Mesendoderm (in vitro differentiated cells): ENCODE data around the gene CYP4V2.
"Not testable (repeated sequence)": the region's sequence is repeated elsewhere in the genome, so short reads cannot be mapped to it uniquely, and the experiment has no call there.

Experiments
- DNase-seq: peaks from one replicate; pipeline ENCODE4 v3.0.0; 2013
- H2AK5ac ChIP-seq: 2 replicates; pipeline ENCODE4 v1.6.1; 2013; ENCODE audit warnings: low read length, inconsistent platforms
- H2BK120ac ChIP-seq: 2 replicates; pipeline ENCODE4 v1.6.1; 2013; ENCODE audit warnings: low read depth, mild to moderate bottlenecking, low read length, moderate library complexity, mixed read lengths
- H2BK15ac ChIP-seq: replicated peaks from 2 replicates; pipeline ENCODE4 v1.6.1; 2013; ENCODE audit warnings: low read depth, mild to moderate bottlenecking, moderate library complexity
- H2BK5ac ChIP-seq: 2 replicates; pipeline ENCODE4 v1.6.1; 2013; ENCODE audit warnings: low read length, inconsistent platforms
- H3K18ac ChIP-seq: 2 replicates; pipeline ENCODE4 v1.6.1; 2013; ENCODE audit warnings: mild to moderate bottlenecking, low read length, mixed read lengths
- H3K23ac ChIP-seq: one replicate; pipeline ENCODE4 v1.6.1; 2013; ENCODE audit warnings: low read length
- H3K27ac ChIP-seq: 2 replicates; pipeline ENCODE4 v1.5.1; 2013; ENCODE audit warnings: low read depth, mild to moderate bottlenecking, inconsistent platforms, low read length, moderate library complexity
- H3K27me3 ChIP-seq: 2 replicates; pipeline ENCODE4 v1.6.1; 2013; ENCODE audit warnings: low read length, control low read depth, mild to moderate bottlenecking, inconsistent platforms; ENCODE audit not compliant: insufficient read depth, poor library complexity
- H3K36me3 ChIP-seq: 2 replicates; pipeline ENCODE4 v1.6.1; 2013; ENCODE audit warnings: low read length, inconsistent platforms; ENCODE audit not compliant: control insufficient read depth, insufficient read depth
- H3K4ac ChIP-seq: one replicate; pipeline ENCODE4 v1.6.1; 2013; ENCODE audit warnings: low read depth, mild to moderate bottlenecking, low read length, moderate library complexity
- H3K4me1 ChIP-seq: 2 replicates; pipeline ENCODE4 v1.6.1; 2013; ENCODE audit warnings: low read depth, low read length, inconsistent platforms; ENCODE audit not compliant: control insufficient read depth
- H3K4me2 ChIP-seq: 2 replicates; pipeline ENCODE4 v1.6.1; 2013; ENCODE audit warnings: low read length
- H3K4me3 ChIP-seq: 2 replicates; pipeline ENCODE4 v1.5.1; 2013; ENCODE audit warnings: mild to moderate bottlenecking, low read length
- H3K56ac ChIP-seq: one replicate; pipeline ENCODE4 v1.6.1; 2013; ENCODE audit warnings: low read length
- H3K79me1 ChIP-seq: 2 replicates; pipeline ENCODE4 v1.6.1; 2013; ENCODE audit warnings: low read length, inconsistent platforms
- H3K79me2 ChIP-seq: 2 replicates; pipeline ENCODE4 v1.6.1; 2013; ENCODE audit warnings: mild to moderate bottlenecking, low read length; ENCODE audit not compliant: control insufficient read depth, insufficient read depth
- H3K9ac ChIP-seq: 2 replicates; pipeline ENCODE4 v1.6.1; 2013; ENCODE audit warnings: low read length, inconsistent platforms
- H4K5ac ChIP-seq: one replicate; pipeline ENCODE4 v1.6.1; 2013; ENCODE audit warnings: low read length
- H4K8ac ChIP-seq: one replicate; pipeline ENCODE4 v1.6.1; 2013; ENCODE audit warnings: low read depth, mild to moderate bottlenecking, control low read depth, low read length, moderate library complexity
- WGBS: extraction: QIAGEN DNeasy Blood & Tissue Kit; methylation state at CpG from one replicate; pipeline ENCODE4 v1.1.7; 2013; ENCODE audit warnings: low lambda C conversion rate, missing lambda C conversion rate; ENCODE audit not compliant: insufficient coverage; ENCODE audit errors: extremely low coverage; 5-methylcytosine and 5-hydroxymethylcytosine counted together

CYP4V2 gene

GRCh38 chr4:186240848-186241491 lies 49.6 kb downstream of the CYP4V2 start:
- H3K56ac ChIP-seq = peak overlapping the region; percentile 72
- peak overlapping the region; percentile 40 for H3K9ac ChIP-seq
- H3K4me2 ChIP-seq = no peak overlapping the region
- H3K36me3 ChIP-seq = no peaks in the 10 kb centered on the region
- H3K23ac ChIP-seq = no peak overlapping the region
- no peak overlapping the region for H2BK15ac ChIP-seq
- H3K4ac ChIP-seq = peak overlapping the region; percentile 44
- peak; percentile 46 for DNase-seq
- H3K27ac ChIP-seq = no peak overlapping the region
- peak overlapping the region; percentile 18 for H2AK5ac ChIP-seq
- H3K4me3 ChIP-seq = no peak overlapping the region
- no peak overlapping the region for H2BK5ac ChIP-seq
- no peaks in the 10 kb centered on the region for H3K79me1 ChIP-seq
- H4K5ac ChIP-seq = peak overlapping the region; percentile 62
- H4K8ac ChIP-seq = no peak overlapping the region
- peaks cover 5% of the 10 kb centered on the region for H3K79me2 ChIP-seq
- no CpG with 5 or more reads among the region's 7 CpGs for WGBS
- H3K18ac ChIP-seq = peak overlapping the region; percentile 20
- no peaks in the 10 kb centered on the region for H3K27me3 ChIP-seq
- peaks cover 6% of the 10 kb centered on the region for H3K4me1 ChIP-seq
- H2BK120ac ChIP-seq = no peak overlapping the region

DNA sequence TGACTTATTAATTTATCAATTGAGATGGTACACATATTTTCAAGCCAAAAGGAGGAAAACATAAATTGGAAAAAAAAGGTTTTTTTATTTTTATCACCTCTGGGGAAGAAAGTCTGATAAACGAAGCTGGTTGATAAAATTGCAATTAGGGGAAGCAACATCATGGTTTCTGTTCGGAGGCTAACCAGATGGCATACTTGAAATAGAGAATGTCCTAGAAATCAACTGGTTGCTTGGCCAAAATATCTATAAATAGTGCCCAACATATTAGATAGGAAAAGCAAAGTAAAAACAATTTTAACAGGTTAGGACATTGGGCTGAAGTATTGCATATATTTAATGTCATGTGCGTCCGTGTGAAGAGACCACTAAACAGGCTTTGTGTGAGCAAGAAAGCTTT lies 50.2 kb downstream of the CYP4V2 start:
- Histone ChIP-seq H3K27me3 (no peaks in the 10 kb centered on the region), H2BK5ac (no peak overlapping the region), H3K18ac (no peak overlapping the region), H3K56ac (no peak overlapping the region), H3K4me1 (peaks cover 6% of the 10 kb centered on the region), H2AK5ac (no peak overlapping the region), H3K79me2 (peaks cover 9% of the 10 kb centered on the region), H3K79me1 (no peaks in the 10 kb centered on the region), H2BK120ac (no peak overlapping the region), H3K4ac (no peak overlapping the region), H3K4me2 (no peak overlapping the region), H3K4me3 (no peak overlapping the region), H2BK15ac (no peak overlapping the region), H3K23ac (no peak overlapping the region), H4K8ac (no peak overlapping the region), H3K27ac (peak overlapping the region; percentile 20), H3K9ac (peak overlapping the region; percentile 0), H4K5ac (no peak overlapping the region), H3K36me3 (no peaks in the 10 kb centered on the region)
- no CpG with 5 or more reads among the region's 4 CpGs for WGBS
- DNase-seq = no peak

DNA sequence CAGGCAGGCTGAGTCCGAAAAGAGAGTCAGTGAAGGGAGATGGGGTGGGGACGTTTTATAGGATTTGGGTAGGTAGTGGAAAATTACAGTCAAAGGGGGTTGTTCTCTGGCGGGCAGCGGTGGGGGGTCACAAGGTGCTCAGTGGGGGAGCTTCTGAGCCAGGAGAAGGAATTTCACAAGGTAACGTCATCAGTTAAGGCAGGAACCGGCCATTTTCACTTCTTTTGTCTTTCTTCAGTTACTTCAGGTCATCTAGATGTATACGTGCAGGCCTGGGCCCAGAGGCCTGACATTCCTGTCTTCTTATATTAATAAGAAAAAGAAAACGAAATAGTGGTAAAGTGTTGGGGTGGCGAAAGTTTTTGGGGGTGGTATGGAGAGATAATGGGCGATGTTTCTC lies 50.7 kb downstream of the CYP4V2 start:
- not testable (repeated sequence) for H3K4me2 ChIP-seq, H4K8ac ChIP-seq, H3K4me1 ChIP-seq, H3K18ac ChIP-seq, H3K23ac ChIP-seq, H3K27me3 ChIP-seq, H2AK5ac ChIP-seq, H4K5ac ChIP-seq, H3K4ac ChIP-seq, H3K36me3 ChIP-seq, H2BK5ac ChIP-seq, H2BK120ac ChIP-seq, H3K79me1 ChIP-seq, H3K4me3 ChIP-seq, H2BK15ac ChIP-seq
- H3K27ac ChIP-seq = peak overlapping the region; percentile 51
- no CpG with 5 or more reads among the region's 10 CpGs for WGBS
- peaks cover 12% of the 10 kb centered on the region for H3K79me2 ChIP-seq
- peak overlapping the region; percentile 0 for H3K9ac ChIP-seq
- peak; percentile 72 for DNase-seq
- peak overlapping the region; percentile 25 for H3K56ac ChIP-seq

GRCh38 chr4:186243331-186243730 lies 52.0 kb downstream of the CYP4V2 start:
- no peak overlapping the region for H4K8ac ChIP-seq
- no peak overlapping the region for H2BK120ac ChIP-seq
- no peaks in the 10 kb centered on the region for H3K27me3 ChIP-seq
- H3K4me1 ChIP-seq = peaks cover 6% of the 10 kb centered on the region
- no peak overlapping the region for H3K23ac ChIP-seq
- no peak overlapping the region for H3K4me3 ChIP-seq
- H3K79me1 ChIP-seq = no peaks in the 10 kb centered on the region
- peak overlapping the region; percentile 78 for H3K27ac ChIP-seq
- WGBS = no CpG with 5 or more reads among the region's 2 CpGs
- H4K5ac ChIP-seq = no peak overlapping the region
- no peak overlapping the region for H2AK5ac ChIP-seq
- H2BK5ac ChIP-seq = no peak overlapping the region
- DNase-seq = peak; percentile 83
- no peaks in the 10 kb centered on the region for H3K36me3 ChIP-seq
- H2BK15ac ChIP-seq = no peak overlapping the region
- peak overlapping the region; percentile 51 for H3K18ac ChIP-seq
- peak overlapping the region; percentile 29 for H3K9ac ChIP-seq
- H3K4me2 ChIP-seq = no peak overlapping the region
- H3K56ac ChIP-seq = peak overlapping the region; percentile 60
- peak overlapping the region; percentile 16 for H3K4ac ChIP-seq
- peaks cover 12% of the 10 kb centered on the region for H3K79me2 ChIP-seq

DNA sequence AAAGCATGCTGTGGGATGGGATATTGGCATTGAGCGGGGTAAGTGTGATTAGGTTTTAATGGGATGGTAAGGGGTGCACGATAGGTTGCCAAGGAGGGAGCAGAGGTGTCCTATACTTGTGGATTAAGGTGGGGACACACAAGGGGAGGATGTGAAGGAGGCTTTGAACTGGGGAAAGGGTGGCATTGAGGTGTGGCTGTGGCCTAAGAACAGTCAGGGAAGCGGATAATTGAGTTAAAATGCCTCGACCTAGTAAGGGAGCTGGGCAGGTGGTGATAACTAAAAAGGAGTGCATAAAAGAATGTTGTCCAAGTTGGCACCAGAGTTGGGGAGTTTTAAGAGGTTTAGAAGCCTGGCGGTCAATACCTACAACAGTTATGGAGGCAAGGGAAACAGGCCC lies 53.5 kb downstream of the CYP4V2 start:
- Histone ChIP-seq H3K27me3 (no peaks in the 10 kb centered on the region), H3K4me3 (peak overlapping the region; percentile 16), H3K4me1 (peaks cover 6% of the 10 kb centered on the region), H3K18ac (no peak overlapping the region), H2BK120ac (no peak overlapping the region), H3K4me2 (no peak overlapping the region), H3K79me1 (no peaks in the 10 kb centered on the region), H2BK5ac (no peak overlapping the region), H3K56ac (peak overlapping the region; percentile 37), H2BK15ac (no peak overlapping the region), H4K5ac (no peak overlapping the region), H4K8ac (no peak overlapping the region), H3K4ac (no peak overlapping the region), H3K36me3 (no peaks in the 10 kb centered on the region), H3K23ac (no peak overlapping the region), H2AK5ac (no peak overlapping the region), H3K9ac (peak overlapping the region; percentile 61), H3K79me2 (peaks cover 12% of the 10 kb centered on the region), H3K27ac (peak overlapping the region; percentile 20)
- DNase-seq = no peak
- no CpG with 5 or more reads among the region's 5 CpGs for WGBS
